Left lobe of liver (tissue), 2 donors: ENCODE measurements around the gene ZNF444. TPM values are rescaled to one million over a fixed set of nuclear protein-coding genes. Genes with fewer than 3 reads are reported as not detected.
"Not testable (repeated sequence)": the region's sequence is repeated elsewhere in the genome, so short reads cannot be mapped to it uniquely, and the experiment has no call there.

ENCODE experiments used
- ATAC-seq: fragments of 200-7000 bp; cut with Tn5 transposase; one replicate; pipeline ENCODE4 v1.9.1; 2020; ENCODE audit warnings: mild to moderate bottlenecking, moderate library complexity
- DNase-seq: peaks from one replicate; pipeline ENCODE4 v3.0.0-alpha.2; 2020; ENCODE audit warnings: low spot score
- total RNA-seq: library from RNA; stranded (reverse); gene quantifications from one replicate; pipeline ENCODE4 v1.2.1, GENCODE V29; 2021
- donor health status: DM: no; HTN: no; CAD: no; lungs with moderate emphysema.
- donor health status: DM: no; HTN: yes; CAD: no.

Gene ZNF444
- total RNA-seq, 1 donor from 2014 or later: 58.5 TPM

DNA sequence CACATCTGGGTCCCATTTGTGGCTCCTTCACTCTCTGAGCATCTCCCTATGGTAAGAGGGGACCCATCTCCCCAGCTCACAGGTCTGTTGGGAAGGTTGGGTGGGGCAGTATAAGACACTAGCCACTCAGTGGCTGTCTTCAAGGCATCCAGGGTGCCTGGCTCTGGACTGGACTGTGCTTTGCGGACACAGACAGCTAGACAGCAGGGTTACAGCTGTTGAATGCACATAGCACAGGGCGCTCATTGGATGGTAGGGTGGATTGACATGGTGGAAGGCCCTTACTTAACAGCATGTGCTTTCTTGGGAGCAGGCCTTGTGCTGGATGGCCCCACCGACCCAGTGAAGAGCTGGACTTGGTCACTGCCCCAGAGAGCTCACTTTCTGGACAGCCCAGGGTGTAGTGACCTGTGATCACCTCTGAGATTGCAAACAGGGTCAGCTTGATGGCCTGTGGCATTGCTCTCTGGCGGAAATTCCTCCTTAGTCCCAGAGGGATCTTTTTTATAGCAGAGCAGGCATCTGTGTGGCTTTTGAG is 1.9 kb downstream of the ZNF444 start:
- ATAC-seq (peak; percentile 47), DNase-seq (peak; percentile 84)

DNA sequence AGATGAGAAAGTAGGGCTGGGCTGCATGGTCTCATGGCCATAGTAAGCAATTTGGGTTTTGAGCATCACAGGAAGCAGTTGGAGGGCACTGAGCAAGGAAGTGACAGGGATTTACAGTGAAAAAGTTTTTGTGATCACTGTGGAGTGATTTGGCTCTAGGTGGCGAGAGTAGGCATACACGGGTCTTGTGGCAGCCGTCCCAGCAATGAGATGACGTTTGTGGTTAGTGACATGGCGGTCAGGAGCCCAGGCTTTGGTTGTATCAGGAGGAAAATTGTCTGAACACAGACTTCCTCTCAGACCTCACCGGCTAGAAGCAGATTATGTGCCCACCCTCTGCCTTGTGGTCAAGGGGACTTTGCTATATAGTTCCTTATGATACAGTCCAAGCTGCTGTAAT is 3.3 kb downstream of the ZNF444 start:
- ATAC-seq: no peak
- DNase-seq: no peak

DNA sequence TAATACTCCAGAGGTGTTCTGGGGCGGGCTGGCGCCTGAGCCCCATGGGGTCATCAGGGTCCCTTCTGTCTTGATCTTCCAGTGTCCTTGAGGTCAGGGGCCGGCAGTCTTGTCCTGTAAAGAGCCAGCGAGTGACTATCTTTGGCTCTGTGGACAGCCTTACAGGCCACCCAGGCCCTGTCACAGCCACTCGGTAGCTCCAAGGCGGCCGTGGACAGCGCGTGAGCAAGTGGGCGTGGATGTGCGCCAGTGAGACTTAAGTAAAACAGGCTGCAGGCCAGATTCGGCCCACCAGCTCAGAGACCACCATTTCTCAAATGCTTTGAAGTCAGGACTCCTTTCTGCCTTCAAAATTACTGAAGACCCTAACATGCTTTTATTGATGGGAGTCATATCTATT is 3.7 kb downstream of the ZNF444 start:
- DNase-seq: no peak
- no peak for ATAC-seq

GRCh38 chr19:56145698-56146097 is 4.6 kb downstream of the ZNF444 start:
- peak; percentile 63 for DNase-seq
- ATAC-seq: peak; percentile 36

- ATAC-seq (no peak), DNase-seq (no peak)
These were observed 5.8 kb downstream of the ZNF444 start for GRCh38 chr19:56146904-56147303.

GRCh38 chr19:56147307-56147706 is 6.2 kb downstream of the ZNF444 start:
- no peak for ATAC-seq
- DNase-seq: no peak

DNA sequence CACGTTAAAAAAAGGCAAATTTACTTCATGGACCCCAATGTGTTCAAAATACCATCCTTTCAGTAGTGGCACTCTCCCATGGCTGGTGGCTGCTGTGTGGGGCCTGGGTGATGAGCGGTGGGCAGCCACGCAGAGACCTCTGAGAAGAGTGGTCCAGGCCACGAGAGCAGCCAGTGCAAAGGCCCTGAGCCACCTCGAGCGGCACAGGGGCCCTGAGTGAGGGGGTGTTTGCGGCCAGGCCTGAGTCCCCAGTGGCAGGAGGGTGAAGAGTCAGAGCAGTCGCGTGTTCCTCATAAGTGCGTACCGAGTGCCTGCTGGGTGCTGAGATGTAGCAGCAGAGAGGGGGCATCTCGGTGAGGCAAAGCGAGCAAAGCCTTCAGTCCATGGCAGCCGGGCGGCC is 7.0 kb downstream of the ZNF444 start:
- DNase-seq (no peak), ATAC-seq (no peak)

DNA sequence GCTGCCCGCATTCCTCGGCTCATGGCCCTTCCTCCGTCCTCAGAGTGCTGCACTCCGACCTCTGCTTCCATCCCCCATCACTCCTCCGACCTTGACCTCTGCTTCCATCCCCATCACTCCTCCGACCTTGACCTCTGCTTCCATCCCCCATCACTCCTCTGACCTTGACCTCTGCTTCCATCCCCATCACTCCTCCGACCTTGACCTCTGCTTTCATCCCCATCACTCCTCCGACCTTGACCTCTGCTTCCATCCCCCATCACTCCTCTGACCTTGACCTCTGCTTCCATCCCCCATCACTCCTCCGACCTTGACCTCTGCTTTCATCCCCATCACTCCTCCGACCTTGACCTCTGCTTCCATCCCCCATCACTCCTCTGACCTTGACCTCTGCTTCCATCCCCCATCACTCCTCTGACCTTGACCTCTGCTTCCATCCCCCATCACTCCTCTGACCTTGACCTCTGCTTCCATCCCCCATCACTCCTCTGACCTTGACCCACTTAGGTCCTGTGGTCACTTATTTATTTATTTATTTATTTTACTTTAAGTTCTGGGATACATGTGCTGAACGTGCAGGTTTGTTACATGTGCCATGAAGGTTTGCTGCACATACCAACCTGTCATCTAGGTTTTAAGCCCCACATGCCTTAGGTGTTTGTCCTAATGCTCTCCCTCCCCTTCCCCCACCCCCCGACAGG is 8.0 kb downstream of the ZNF444 start:
- not testable (repeated sequence) for ATAC-seq, DNase-seq

DNA sequence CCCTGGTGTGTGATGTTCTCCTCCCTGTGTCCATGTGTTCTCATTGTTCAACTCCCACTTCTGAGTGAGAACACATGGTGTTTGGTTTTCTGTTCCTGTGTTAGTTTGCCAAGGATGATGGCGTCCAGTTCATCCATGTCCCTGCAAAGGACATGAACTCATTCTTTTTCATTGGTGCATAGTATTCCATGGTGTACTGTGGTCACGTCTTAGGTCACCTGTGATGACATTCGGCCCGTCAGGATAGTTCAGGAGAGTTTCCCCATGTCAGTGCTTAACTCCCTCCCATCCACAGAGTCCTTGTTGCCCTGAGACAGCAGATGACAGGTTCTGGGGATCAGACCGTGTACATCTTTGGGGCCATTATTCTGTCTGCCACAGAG is 8.6 kb downstream of the ZNF444 start:
- DNase-seq: no peak
- no peak for ATAC-seq

DNA sequence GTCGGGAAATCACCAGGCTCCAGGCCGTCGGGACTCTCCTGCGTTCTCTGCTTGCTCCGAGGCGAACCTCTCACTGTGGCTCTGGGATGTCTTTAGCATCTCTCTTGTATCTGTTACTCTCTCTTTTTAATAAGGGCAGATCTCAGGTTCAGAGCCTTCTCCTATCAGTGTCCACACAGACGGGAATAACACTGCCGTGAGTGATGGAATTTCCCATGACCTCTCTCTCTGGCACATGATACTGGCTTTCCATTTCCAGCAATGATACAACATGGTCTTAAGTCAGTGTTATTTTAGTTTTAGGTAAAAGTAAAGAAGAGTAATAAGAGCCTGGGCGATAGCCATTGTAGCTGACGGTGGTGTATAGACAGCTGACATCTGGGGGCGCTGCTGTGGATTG is 9.3 kb downstream of the ZNF444 start:
- no peak for ATAC-seq

GRCh38 chr19:56152644-56153043 is 11.6 kb downstream of the ZNF444 start:
- DNase-seq: no peak
- ATAC-seq: no peak

More for the DNA sequence above, 9.3 kb downstream of the ZNF444 start:
- no peak for DNase-seq

GRCh38 chr19:56153507-56153906 is 12.4 kb downstream of the ZNF444 start:
- DNase-seq (no peak), ATAC-seq (no peak)

DNA sequence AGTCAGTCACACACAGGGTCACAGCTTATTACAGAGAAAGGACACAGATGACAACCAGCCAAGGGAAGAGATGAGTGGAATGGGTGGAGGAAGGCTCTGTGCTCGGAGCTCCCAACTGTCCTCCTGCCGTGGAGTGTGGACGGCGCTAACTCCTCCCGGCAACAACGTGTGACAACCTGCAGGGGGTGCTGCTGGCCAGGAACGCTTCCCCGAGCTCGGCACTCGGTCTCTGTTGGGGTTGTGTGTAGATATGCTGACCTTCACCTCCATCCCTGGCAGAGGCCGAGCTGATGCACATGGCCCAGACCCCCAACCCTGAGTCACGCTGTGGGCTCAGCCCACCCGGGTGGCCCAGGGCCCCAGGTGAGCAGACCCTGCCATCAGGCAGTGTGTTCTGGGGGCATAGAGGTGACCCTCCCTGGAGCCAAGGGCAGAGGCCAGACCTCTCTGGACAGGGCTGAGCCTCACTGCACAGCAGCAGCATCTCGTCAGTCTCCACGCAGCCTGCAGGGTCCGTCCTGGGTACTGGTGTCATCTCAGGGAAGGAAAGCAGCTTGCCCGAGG is 14.1 kb downstream of the ZNF444 start:
- no peak for DNase-seq
- ATAC-seq: peak; percentile 54

DNA sequence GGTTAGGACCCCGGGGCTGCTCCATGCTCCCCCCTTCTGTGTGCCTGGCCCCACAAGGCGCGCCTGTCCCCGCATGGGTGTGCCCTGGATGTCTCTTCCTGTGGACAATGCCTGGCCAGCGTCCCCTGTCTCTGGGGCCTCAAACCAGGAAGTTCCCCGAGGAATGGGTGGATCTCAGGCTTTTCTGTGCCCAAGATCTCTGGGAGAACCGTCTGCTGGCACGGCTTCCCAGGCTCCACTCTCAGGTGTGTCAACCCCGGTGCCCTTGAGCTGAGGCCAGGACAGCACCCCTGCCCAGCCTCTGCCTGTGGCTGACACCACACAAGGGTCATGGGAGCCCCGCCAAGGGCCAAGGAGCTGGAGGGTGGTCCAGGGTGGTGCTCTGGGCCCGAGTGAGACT is 15.7 kb downstream of the ZNF444 start:
- no peak for DNase-seq

DNA sequence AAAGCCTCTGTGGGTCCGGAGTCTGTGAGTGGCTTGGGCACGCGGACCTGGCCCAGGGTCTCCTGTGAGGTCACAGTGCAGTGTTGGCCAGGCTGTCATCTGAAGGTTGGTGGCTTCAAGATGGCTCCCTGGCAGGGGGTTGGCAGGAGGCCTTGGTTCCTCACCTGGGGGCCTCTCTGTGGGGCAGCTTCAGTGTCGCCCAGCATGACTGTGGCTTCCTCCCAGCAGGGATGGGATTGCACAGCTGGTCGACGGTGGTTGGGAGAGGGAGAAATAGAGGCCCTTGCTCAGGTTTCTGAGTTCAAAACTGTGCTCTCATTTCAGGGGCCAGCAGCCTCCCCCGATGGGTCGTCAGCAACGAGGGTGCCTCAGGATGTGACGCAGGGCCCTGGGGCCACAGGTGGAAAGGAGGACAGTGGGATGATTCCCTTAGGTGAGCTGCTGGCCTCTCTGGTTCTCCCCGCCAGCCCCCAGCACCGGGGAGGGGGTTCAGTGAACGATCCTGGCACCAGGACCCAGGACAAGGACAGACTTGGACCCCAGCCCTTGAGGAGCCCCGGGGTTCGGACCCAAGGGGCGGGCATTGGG is 17.2 kb downstream of the ZNF444 start:
- DNase-seq (no peak), ATAC-seq (no peak)

More for the DNA sequence above, 15.7 kb downstream of the ZNF444 start:
- peak; percentile 8 for ATAC-seq

DNA sequence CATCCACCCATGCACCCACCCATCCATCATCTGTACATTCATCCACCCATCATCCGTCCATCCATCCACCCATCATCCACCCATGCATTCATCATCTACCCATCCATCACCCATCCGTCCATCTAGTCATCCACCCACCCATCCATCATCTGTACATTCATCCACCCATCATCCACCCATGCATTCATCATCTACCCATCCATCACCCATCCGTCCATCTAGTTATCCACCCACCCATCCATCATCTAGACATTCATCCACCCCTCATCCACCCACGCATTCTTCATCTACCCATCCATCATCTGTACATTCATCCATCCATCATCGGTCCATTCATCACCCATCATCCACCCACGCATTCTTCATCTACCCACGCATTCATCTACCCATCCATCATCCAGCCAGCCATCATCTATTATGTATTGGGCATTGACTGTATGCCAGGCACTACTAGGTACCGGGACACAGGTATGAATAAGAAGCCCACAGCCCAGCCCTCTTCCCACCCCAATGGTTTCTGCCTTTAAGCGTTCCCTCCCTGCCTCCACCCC is 18.0 kb downstream of the ZNF444 start:
- ATAC-seq: no peak
- no peak for DNase-seq

- ATAC-seq (no peak), DNase-seq (no peak)
These were observed 18.7 kb downstream of the ZNF444 start for GRCh38 chr19:56159622-56160271.

- ATAC-seq (peak; percentile 20), DNase-seq (no peak)
These were observed 20.4 kb downstream of the ZNF444 start for GRCh38 chr19:56161534-56161933.

GRCh38 chr19:56162258-56162657 is 21.2 kb downstream of the ZNF444 start:
- ATAC-seq: peak; percentile 6
- DNase-seq: no peak

GRCh38 chr19:56163097-56163496 is 22.0 kb downstream of the ZNF444 start:
- no peak for DNase-seq
- ATAC-seq: no peak

DNA sequence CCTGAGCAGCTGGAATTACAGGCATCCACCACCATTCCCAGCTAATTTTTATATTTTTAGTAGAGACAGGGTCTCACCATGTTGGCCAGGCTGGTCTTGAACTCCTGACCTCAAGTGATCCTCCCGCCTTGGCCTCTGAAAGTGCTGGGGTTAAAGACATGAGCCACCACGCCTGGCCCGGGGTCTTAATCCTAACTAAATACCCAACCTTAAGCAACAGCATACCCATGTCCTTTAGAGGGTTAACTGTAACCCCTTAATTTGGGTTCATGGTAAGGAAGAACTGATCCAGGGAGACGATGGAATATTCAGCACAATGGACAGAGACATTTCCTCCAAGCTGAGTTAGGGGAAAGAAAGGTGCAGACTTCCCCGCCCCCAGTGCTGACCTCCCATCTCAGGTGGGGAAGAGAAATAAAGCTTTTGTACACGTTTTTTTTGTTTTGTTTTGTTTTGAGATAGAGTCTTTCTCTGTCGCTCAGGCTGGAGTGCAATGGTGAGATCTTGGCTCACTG is 26.0 kb downstream of the ZNF444 start:
- ATAC-seq (no peak), DNase-seq (no peak)
